NCI-H1417 treated with DMSO at 0.1 percent for 48 hours (cell line): Measurements from ENCODE around the gene RAI1.

Experiments used
- DNase-seq: peaks from one replicate; lab custom pipeline; 2025; lab: John Stamatoyannopoulos, UW

Gene RAI1

DNA sequence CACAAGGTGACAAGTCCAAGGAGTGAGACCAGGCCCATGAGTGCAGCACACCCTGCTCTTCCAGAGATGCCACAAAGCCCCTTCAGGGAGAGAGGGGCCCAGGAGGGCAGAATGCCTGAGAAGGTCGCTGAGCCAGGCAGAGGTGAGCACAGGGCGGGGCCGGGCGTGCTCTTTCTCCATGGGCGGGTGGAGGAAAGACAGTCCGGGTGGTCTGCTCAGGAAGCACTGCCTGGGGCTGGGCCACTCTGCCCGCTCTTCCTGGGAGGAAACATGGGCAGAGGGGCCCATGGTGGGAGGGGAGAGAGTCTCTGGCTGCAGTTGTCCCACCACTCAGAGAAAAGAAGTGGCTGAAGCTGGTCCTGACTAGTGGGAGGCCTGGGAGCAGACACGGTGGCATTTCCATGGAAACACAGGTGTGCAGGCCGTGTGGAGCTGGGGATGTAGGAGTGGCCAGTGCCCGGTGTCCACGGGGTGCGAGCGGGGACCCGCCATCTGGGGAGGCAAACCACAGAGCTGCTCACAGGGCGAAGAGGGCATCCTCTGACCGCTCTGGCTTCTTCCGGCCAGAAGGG is 165.9 kb downstream of the RAI1 start:
- no peak for DNase-seq

DNA sequence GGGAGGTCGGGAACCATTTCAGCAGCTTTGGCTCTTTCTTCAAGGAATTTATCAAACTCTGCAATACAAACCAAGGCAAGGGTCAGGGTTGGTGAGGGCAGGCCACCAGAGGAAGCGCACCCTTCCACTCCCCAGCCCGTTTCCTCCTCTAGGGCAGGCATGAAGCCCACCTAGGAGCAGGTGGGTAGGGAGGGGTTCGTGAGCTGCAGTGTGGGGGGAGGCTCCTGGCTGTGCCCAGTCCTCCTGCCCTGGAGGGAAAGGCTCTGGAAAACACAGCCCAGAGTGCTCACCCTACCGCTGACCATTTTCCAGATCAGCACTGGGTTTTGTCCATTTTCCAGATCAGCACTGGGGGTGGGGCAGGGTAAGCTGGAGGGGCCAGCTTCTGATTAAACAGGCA is 166.5 kb downstream of the RAI1 start:
- no peak for DNase-seq

DNA sequence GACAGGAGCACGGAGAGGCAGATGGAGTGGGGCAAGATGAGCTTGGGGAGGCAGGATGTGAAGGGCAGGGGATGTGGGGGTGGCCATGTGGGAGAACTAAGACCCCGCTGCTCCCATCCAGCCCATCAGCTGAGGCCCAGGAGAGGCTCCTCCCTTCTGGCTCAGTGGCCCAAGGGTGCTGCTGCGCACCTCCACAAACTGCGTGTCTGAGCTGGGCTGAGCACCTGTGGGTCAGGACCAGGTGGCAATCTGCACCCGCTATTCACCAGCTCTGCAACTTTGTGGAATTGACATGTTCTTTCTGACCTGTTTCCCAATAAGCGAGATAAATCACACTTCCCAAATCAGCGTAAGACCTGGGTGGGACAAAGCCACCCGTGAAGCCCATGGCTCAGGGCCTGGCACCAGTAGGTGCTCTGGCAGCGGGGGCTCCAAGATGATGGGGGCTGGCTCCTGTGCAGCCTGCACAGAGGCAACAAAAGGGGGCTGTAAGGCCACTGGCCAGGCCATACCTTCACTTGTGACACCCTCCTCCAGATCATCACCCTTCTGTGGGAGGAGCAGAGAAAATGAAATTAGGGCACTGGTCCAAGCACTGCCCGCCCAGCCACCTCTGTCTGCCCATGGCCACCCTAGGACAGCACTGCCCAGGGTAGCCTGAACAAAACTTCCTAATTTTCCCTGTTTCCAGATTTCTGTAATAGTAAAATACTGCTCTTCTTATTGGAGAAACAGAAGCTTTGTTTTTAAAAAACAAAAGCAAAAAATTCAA is 167.2 kb downstream of the RAI1 start:
- no peak for DNase-seq

DNA sequence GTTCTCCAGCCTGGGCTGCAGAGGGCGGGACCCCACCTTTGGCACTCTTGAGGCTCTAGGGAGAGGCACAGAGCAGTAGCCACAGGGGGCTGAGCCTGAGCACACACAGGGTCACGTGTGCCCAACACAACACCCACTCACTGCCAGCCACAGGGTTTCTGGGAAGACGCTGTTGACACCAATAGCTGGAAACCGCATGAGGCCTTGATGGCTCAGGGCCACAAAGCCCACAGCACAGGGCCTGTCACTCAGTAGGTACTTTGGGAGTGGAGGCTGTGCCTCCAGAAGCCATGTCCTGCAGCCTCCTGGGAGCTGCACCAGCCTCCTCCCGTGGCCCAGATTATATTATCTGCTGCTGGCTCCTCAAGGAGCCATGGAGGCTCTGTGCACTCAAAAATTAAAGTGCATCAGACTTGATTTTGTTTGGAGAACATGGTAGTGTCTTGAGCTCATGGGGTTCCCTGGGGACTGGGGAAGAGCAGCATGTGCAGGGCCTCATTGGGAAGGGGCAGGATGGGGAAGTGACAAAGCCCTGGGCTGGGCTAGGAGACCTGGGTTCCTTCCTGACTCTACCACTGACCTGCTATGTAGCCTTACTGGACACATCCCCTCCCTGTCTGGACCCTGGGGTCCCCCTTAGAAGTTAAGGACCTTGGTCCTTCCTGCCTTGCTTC is 168.0 kb downstream of the RAI1 start:
- DNase-seq, result no peak

DNA sequence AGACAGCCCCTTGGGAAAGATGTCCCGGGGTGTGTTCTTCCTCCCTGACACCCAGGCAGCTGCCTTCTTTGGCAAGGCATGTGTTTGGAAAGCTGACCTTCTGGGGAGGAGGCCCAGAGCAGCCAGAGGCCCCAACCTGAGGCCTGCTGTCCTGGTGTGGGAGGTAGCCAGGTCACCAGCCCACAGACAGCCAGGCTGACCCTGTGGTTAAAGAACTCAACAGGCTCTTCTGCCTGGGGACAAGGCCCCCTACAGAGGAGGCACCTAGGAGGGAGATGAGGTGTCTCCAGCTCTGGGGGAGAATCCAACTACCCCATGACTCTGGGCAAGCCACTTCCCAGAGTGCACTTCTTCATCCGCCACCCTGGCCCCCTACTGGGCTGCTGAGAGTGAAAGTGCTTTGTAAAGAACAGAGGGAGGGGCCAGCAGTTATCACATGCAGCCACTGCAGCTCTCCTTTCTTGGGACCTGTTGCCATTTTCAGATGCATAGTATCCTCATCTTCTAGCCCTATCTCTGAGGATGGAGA is 168.7 kb downstream of the RAI1 start:
- no peak for DNase-seq

DNA sequence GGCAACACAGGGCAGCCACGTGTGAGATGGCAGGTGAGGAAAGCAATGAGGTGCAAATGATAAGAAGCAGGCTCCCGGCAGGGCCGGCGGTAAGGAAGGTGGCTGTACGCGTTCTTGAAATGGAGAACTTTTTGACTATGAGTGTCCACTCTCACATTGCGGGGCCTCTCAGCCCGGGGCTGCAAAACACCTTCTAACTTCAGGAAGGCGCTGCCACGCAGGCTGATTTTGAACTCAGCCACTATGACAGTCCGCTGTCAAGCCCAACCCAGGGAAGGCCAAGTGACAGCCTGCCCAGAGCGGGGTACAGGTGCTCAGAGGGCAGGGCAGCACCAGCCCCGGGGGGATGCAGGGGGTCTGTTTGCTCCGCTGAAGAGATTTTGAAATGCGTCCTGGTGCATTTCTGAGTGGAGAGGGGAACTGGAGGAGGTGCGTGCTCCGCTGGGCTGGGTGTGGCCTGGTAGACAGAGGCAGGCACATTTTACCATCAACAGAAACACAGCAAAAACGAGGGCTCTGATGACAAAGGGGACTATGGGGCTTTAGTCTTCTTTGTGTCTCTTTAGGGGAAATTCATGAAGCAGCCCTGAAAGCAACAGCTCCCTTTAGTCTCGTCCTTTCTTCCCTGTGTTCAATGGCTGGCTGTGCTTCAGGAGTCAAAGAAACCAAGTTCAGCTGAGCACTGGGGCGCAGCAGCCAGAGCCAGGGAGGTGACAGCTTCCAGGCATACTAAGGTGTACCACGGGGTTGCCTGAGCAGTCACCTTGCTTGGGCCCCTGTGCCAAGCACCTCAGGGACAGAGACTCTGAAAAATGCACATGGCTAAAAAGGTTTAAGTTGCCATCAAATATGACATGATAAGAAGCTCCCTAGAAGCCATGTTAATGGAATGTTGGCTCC is 170.1 kb downstream of the RAI1 start:
- DNase-seq, result no peak

DNA sequence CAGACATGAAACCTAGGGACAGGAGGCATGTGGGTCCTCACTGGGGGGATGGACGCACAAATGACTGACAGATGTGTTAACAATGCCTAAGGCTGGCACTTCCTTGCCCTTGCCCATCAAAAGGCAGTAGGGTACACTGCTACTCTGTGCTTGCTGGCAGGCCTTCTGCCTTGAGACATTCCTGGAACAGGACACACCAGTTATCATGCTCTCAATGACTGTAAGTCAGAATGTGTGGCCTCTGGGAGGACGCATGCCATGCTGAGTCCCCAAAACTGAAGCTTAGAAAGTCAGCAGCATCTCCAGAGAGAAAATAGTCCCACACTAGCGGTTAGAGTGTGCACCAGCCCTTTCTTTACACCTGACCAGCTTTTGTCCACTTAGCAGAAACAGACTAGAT is 171.7 kb downstream of the RAI1 start:
- no peak for DNase-seq

DNA sequence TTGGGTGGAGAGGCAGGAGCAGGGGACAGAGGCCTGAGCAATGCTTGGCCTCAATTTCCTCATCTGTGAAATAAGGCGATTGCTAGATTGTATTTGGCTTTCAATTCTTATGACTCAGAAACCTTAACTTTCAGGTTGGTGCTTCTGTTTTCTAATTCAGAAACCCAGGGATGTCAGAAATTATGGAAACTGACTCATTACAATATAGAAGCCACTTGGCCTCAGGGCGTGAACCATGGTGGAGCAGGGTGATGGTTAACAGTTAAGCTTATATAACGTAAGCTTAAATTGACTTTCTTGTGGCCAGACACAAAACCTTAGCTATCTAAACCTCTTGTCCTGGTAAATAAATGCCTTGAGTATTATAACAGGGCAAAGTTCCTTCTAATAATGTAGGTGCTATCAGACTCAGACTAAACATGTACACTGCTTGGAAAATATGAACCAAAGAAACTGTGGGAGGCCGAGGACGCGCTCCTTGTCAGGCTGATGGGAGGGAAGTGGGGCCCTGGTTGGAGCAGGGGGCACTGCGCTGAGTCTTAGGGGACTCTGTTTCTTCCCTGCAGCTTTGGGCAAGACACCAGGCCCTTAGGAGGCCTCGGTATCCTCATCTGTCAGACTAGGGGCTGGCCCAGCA is 172.7 kb downstream of the RAI1 start:
- no peak for DNase-seq

DNA sequence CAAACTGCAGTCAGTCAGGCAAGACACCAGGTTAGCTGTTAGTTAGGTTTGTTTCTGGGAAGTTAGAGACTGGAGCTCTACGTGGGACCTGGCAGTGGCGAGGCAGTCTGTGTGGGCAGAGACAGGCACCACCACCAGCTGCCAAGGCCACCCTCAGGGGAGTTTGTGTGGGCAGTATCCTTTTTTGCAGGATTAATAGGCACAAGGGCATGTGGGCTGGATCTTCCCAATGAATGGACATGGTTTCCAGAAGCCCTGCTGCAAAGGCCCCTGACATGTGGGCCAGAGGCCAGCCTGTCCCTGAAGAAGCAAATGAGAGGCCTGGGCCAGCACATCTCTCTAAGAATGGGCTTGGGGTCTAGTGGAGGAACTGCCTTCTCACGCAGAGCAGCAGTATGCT is 174.7 kb downstream of the RAI1 start:
- no peak for DNase-seq

DNA sequence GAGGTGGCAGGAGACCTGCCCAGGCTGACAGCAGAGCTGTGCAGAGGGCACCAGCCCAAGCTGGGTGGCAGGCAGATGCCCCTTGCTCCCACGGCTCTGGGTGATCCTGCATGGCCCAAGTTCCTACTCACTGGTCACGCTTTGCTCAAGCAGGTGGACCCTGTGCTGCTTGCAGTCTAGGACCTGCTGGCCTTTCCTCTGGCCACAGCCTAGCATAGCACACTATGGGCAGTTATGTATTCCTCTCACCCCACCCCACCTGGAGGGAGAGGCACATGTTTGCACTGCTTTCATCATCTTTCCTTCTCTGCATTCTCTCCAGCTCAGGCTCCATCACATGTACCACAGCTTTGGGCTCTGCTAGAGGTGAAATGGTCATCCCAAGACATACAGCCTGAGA is 175.1 kb downstream of the RAI1 start:
- no peak for DNase-seq

DNA sequence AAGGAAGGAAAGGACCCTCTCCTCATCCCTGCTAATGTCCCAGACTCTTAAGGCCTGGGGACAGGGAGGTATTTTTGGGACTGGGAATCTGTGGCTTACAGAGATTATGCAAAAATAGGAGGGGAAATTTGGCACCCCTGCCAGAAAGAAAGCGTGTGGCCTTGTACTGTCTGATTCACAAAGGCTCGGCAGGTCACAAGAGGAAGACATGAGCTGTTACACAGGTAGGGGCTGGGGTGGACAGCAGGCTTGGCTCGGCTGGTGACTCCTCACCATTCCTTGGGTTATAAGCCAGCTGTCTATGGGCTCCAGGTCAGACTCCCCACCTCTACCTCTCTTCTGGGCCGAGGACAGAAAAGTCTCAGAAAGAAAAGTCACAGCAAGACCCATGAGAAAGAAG is 176.2 kb downstream of the RAI1 start:
- no peak for DNase-seq

DNA sequence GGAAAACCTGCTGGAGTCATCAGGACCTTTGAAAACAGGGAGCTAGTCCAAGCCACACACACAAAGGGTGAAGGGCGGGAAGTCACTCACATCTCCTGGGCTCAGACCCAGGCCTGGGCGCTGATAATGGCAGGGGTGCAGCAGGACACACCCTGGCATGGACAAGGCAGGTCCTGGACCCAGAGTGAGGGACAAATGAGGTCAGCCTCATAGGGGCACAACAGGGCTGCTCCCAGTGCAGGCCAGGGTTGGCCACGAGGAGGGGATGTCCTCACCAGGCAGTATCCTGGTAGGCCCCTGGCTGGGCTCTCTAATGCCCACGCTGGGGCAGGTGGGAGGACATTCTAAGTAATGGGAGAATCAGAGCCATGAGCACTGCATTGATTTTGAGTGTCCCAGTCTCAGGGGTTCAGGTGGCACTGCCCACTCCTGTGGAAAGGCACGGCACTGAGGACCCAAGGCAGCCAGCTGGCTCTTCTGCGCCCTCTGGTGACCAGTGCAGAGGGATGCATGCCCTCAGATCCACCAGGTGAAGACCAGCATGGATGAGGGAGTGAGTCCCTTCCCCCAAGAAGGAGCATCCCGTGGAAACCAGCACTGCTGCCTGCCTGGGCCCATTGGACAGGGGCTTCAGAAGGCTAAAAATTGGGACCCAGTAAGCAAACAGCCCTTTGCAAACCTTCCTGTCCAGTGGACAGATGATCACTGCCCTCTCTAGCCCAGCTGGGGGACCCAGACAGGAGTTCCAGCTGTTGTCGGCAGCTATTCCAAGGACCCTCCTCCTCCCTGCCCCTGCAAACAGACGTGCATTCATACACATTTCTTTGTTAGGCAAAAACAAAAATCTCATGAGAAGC is 178.9 kb downstream of the RAI1 start:
- no peak for DNase-seq

DNA sequence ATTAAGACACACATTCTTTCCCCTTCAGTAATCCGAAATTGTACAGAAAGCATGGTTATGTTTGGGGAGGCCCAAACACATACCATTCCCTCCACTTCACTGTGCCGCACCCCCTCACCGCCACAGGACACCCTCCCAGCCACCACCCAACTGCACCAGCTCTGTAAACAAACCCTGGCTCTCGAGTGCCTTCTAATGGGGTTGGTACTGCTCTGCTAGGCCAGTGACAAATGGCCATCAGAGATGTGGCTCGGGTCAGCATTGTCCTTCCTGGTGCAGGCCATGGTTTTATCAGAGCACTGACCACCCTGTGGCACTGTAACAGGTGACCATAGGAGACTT is 179.5 kb downstream of the RAI1 start:
- no peak for DNase-seq
